ENCODE measurements around the gene CDKAL1.

The CDKAL1 gene

GRCh38 chr6:20708367-20709124 lies 174.3 kb downstream of the CDKAL1 start:
- H3K4me2 ChIP-seq (ENCODE audit: low read depth, low read length), result no peak overlapping the region
- no peak overlapping the region for H2AFZ ChIP-seq (ENCODE audit: low read length)
- no peaks in the 10 kb centered on the region for H3K9me3 ChIP-seq (replicated peaks; ENCODE audit: insufficient read depth, low read length)
- 0 out of 2 replicates have a peak, but pooled peaks cover 8% of the 10 kb centered on the region for H3K4me1 ChIP-seq (ENCODE audit: low read length)
- TF ChIP-seq EZH2 (optimal IDR thresholded peaks at IDR 0.05; ENCODE audit: low read depth, low read length), result no peak
- no peak for TF ChIP-seq CTCF (IDR thresholded peaks at IDR 0.05; ENCODE audit: low read length)
- no peak for TF ChIP-seq EZH2phosphoT487 (IDR thresholded peaks at IDR 0.05; ENCODE audit: low read length)
- no peaks in the 10 kb centered on the region for H3F3A ChIP-seq (ENCODE audit: insufficient read depth, low read length)
- H3K9me2 ChIP-seq (replicated peaks; ENCODE audit: insufficient read depth, low read length), result no peaks in the 10 kb centered on the region
- no peak overlapping the region for H3K4me3 ChIP-seq (ENCODE audit: low read length)
- H4K20me1 ChIP-seq (ENCODE audit: insufficient read depth, low read length), result no peaks in the 10 kb centered on the region
- H3K36me3 ChIP-seq (replicated peaks; ENCODE audit: insufficient read depth, low read length), result no peaks in the 10 kb centered on the region
- no peak overlapping the region for H3K9ac ChIP-seq (ENCODE audit: low read length)
- no peak overlapping the region for H3K27ac ChIP-seq (ENCODE audit: low read length)
- H3K79me2 ChIP-seq (ENCODE audit: low read length), result no peaks in the 10 kb centered on the region
- no peak for DNase-seq
- no peaks in the 10 kb centered on the region for H3K27me3 ChIP-seq (replicated peaks; ENCODE audit: insufficient read depth, low read length)

GRCh38 chr6:20709451-20709850 lies 175.2 kb downstream of the CDKAL1 start:
- H3K27me3 ChIP-seq (replicated peaks; ENCODE audit: insufficient read depth, low read length), result no peaks in the 10 kb centered on the region
- H4K20me1 ChIP-seq (ENCODE audit: insufficient read depth, low read length), result no peaks in the 10 kb centered on the region
- no peak for TF ChIP-seq CTCF (IDR thresholded peaks at IDR 0.05; ENCODE audit: low read length)
- H3K4me1 ChIP-seq (ENCODE audit: low read length), result 0 out of 2 replicates have a peak, but pooled peaks cover 8% of the 10 kb centered on the region
- no peaks in the 10 kb centered on the region for H3K36me3 ChIP-seq (replicated peaks; ENCODE audit: insufficient read depth, low read length)
- no peak overlapping the region for H2AFZ ChIP-seq (ENCODE audit: low read length)
- H3F3A ChIP-seq (ENCODE audit: insufficient read depth, low read length), result no peaks in the 10 kb centered on the region
- no peaks in the 10 kb centered on the region for H3K79me2 ChIP-seq (ENCODE audit: low read length)
- H3K9me2 ChIP-seq (replicated peaks; ENCODE audit: insufficient read depth, low read length), result no peaks in the 10 kb centered on the region
- no peak overlapping the region for H3K9ac ChIP-seq (ENCODE audit: low read length)
- no peaks in the 10 kb centered on the region for H3K9me3 ChIP-seq (replicated peaks; ENCODE audit: insufficient read depth, low read length)
- H3K27ac ChIP-seq (ENCODE audit: low read length), result no peak overlapping the region
- no peak overlapping the region for H3K4me2 ChIP-seq (ENCODE audit: low read depth, low read length)
- no peak overlapping the region for H3K4me3 ChIP-seq (ENCODE audit: low read length)
- DNase-seq, result no peak

- H3K4me2 ChIP-seq (ENCODE audit: low read depth, low read length), result no peak overlapping the region
- H3K9me2 ChIP-seq (replicated peaks; ENCODE audit: insufficient read depth, low read length), result no peaks in the 10 kb centered on the region
- TF ChIP-seq CTCF (IDR thresholded peaks at IDR 0.05; ENCODE audit: low read length) (no peak), EZH2 (optimal IDR thresholded peaks at IDR 0.05; ENCODE audit: low read depth, low read length) (no peak), EZH2phosphoT487 (IDR thresholded peaks at IDR 0.05; ENCODE audit: low read length) (no peak)
- no peak overlapping the region for H3K4me3 ChIP-seq (ENCODE audit: low read length)
- H3K27ac ChIP-seq (ENCODE audit: low read length), result no peak overlapping the region
- no peaks in the 10 kb centered on the region for H3K9me3 ChIP-seq (replicated peaks; ENCODE audit: insufficient read depth, low read length)
- H3K4me1 ChIP-seq (ENCODE audit: low read length), result 0 out of 2 replicates have a peak, but pooled peaks cover 8% of the 10 kb centered on the region
- no peaks in the 10 kb centered on the region for H3K27me3 ChIP-seq (replicated peaks; ENCODE audit: insufficient read depth, low read length)
- no peaks in the 10 kb centered on the region for H4K20me1 ChIP-seq (ENCODE audit: insufficient read depth, low read length)
- no peaks in the 10 kb centered on the region for H3K36me3 ChIP-seq (replicated peaks; ENCODE audit: insufficient read depth, low read length)
- H3K79me2 ChIP-seq (ENCODE audit: low read length), result 0 out of 2 replicates have a peak, but pooled peaks cover 3% of the 10 kb centered on the region
- no peaks in the 10 kb centered on the region for H3F3A ChIP-seq (ENCODE audit: insufficient read depth, low read length)
- H2AFZ ChIP-seq (ENCODE audit: low read length), result no peak overlapping the region
- no peak for DNase-seq
- H3K9ac ChIP-seq (ENCODE audit: low read length), result no peak overlapping the region
Measured at GRCh38 chr6:20710341-20710740, 176.1 kb downstream of the CDKAL1 start.
